ENCODE data around the gene RNF227. TPM values are rescaled to one million over a fixed set of nuclear protein-coding genes. Genes with fewer than 3 reads are reported as not detected.

Gene RNF227
- total RNA-seq, 2 experiments from 2014 or later, result 3.8 to 4.7 TPM

Small RNA genes within 50 kb of the gene (small RNA-seq; reads per million reads assigned to genes)
- 0.31 reads per million for gene SCARNA21

Other genes with a start within 250 kb of the RNF227 start
- 52.9 and 69.2 TPM in 2 replicates for gene TP53, start 228.8 kb downstream of the RNF227 start, total RNA-seq (2014; rRNA removed; shearing (Covaris generic))
- gene TP53, start 228.8 kb downstream of the RNF227 start, total RNA-seq (2022), result 172 and 195 TPM in 2 replicates
- gene WRAP53, start 227.8 kb downstream of the RNF227 start, total RNA-seq (2014; rRNA removed; shearing (Covaris generic)), result 30.7 and 39.3 TPM in 2 replicates
- 24.8 and 27.4 TPM in 2 replicates for gene WRAP53, start 227.8 kb downstream of the RNF227 start, total RNA-seq (2022)
- gene EFNB3, start 211.1 kb downstream of the RNF227 start, total RNA-seq (2014; rRNA removed; shearing (Covaris generic)), result not detected in 2 replicates
- 0.11 and 0.15 TPM in 2 replicates for gene EFNB3, start 211.1 kb downstream of the RNF227 start, total RNA-seq (2022)
- gene DNAH2, start 198.5 kb downstream of the RNF227 start, total RNA-seq (2014; rRNA removed; shearing (Covaris generic)), result 0.05 TPM in 1 of 2 replicates, not detected in the other
- not detected in 2 replicates for gene DNAH2, start 198.5 kb downstream of the RNF227 start, total RNA-seq (2022)
- gene KDM6B, start 82.1 kb downstream of the RNF227 start, total RNA-seq (2014; rRNA removed; shearing (Covaris generic)), result 4.4 and 10.0 TPM in 2 replicates
- 46.4 and 62.9 TPM in 2 replicates for gene KDM6B, start 82.1 kb downstream of the RNF227 start, total RNA-seq (2022)
- 0.41 TPM in 1 of 2 replicates, not detected in the other for gene TMEM88, start 61.2 kb downstream of the RNF227 start, total RNA-seq (2014; rRNA removed; shearing (Covaris generic))
- gene TMEM88, start 61.2 kb downstream of the RNF227 start, total RNA-seq (2022), result 3.8 and 4.0 TPM in 2 replicates
- gene NAA38, start 58.7 kb downstream of the RNF227 start, total RNA-seq (2014; rRNA removed; shearing (Covaris generic)), result 168 and 205 TPM in 2 replicates
- gene NAA38, start 58.7 kb downstream of the RNF227 start, total RNA-seq (2022), result 149 and 153 TPM in 2 replicates
- gene CYB5D1, start 58.3 kb downstream of the RNF227 start, total RNA-seq (2014; rRNA removed; shearing (Covaris generic)), result 16.9 and 18.1 TPM in 2 replicates
- gene CYB5D1, start 58.3 kb downstream of the RNF227 start, total RNA-seq (2022), result 19.3 and 24.8 TPM in 2 replicates
- 42.5 and 59.6 TPM in 2 replicates for gene CHD3, start 27.5 kb downstream of the RNF227 start, total RNA-seq (2014; rRNA removed; shearing (Covaris generic))
- 124 and 126 TPM in 2 replicates for gene CHD3, start 27.5 kb downstream of the RNF227 start, total RNA-seq (2022)
- 4.3 and 5.6 TPM in 2 replicates for gene KCNAB3, start 13.6 kb upstream of the RNF227 start, total RNA-seq (2014; rRNA removed; shearing (Covaris generic))
- gene KCNAB3, start 13.6 kb upstream of the RNF227 start, total RNA-seq (2022), result 14.3 and 17.3 TPM in 2 replicates
- 40.2 and 41.0 TPM in 2 replicates for gene TRAPPC1, start 15.7 kb upstream of the RNF227 start, total RNA-seq (2014; rRNA removed; shearing (Covaris generic))
- 150 and 178 TPM in 2 replicates for gene TRAPPC1, start 15.7 kb upstream of the RNF227 start, total RNA-seq (2022)
- gene CNTROB, start 15.9 kb upstream of the RNF227 start, total RNA-seq (2014; rRNA removed; shearing (Covaris generic)), result 49.1 and 55.4 TPM in 2 replicates
- 72.3 and 80.3 TPM in 2 replicates for gene CNTROB, start 15.9 kb upstream of the RNF227 start, total RNA-seq (2022)
- not detected in 2 replicates for gene GUCY2D, start 86.3 kb upstream of the RNF227 start, total RNA-seq (2014; rRNA removed; shearing (Covaris generic))
- gene GUCY2D, start 86.3 kb upstream of the RNF227 start, total RNA-seq (2022), result not detected in 2 replicates
- gene ALOX15B, start 122.8 kb upstream of the RNF227 start, total RNA-seq (2014; rRNA removed; shearing (Covaris generic)), result not detected in 2 replicates
- not detected in 2 replicates for gene ALOX15B, start 122.8 kb upstream of the RNF227 start, total RNA-seq (2022)
- 2.0 TPM in 1 of 2 replicates, not detected in the other for gene ALOX12B, start 171.4 kb upstream of the RNF227 start, total RNA-seq (2014; rRNA removed; shearing (Covaris generic))
- gene ALOX12B, start 171.4 kb upstream of the RNF227 start, total RNA-seq (2022), result 4.5 and 5.3 TPM in 2 replicates
- gene ALOXE3, start 202.2 kb upstream of the RNF227 start, total RNA-seq (2014; rRNA removed; shearing (Covaris generic)), result not detected in 2 replicates
- 0.10 TPM in 1 of 2 replicates, not detected in the other for gene ALOXE3, start 202.2 kb upstream of the RNF227 start, total RNA-seq (2022)
- gene HES7, start 207.8 kb upstream of the RNF227 start, total RNA-seq (2014; rRNA removed; shearing (Covaris generic)), result 0.44 and 0.75 TPM in 2 replicates
- 4.6 and 5.8 TPM in 2 replicates for gene HES7, start 207.8 kb upstream of the RNF227 start, total RNA-seq (2022)
- gene PER1, start 236.1 kb upstream of the RNF227 start, total RNA-seq (2014; rRNA removed; shearing (Covaris generic)), result 13.9 and 15.4 TPM in 2 replicates
- 38.0 and 48.0 TPM in 2 replicates for gene PER1, start 236.1 kb upstream of the RNF227 start, total RNA-seq (2022)
- gene VAMP2, start 246.7 kb upstream of the RNF227 start, total RNA-seq (2014; rRNA removed; shearing (Covaris generic)), result 10.4 and 21.2 TPM in 2 replicates
- 40.9 and 45.1 TPM in 2 replicates for gene VAMP2, start 246.7 kb upstream of the RNF227 start, total RNA-seq (2022)

All from OCI-LY7 (cell line).